ENCODE measurements around the gene C1orf210.

DNA sequence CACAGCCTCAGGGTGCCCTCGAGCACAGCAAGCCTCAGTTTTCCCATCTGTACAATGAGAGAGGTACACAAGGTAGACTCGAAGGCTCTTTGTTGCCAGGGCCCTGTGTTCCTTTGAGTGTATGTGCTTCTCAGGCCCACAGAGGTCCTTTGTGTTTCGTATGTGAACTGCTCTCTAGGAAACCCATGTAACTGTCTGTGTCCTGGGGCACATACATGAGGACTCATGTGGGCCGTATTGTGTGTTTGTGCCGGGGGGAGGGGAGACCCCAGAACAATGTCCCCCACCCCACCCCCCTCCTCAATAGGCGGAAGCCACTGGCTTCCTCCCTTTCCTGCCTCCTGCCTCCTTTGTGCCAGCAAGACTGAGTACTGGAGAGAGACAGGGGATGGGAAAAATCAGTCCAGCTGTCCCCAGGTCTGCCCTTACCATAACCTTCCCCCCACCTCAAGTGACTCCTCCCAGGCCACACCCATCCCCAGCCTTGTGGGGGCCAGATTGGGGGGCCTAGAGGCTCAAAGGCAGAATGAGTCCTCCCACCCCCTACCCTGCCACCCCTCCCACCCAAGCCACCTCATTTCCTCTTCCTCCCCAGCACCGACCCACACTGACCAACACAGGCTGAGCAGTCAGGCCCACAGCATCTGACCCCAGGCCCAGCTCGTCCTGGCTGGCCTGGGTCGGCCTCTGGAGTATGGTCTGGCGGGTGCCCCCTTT lies 15.2 kb upstream of the C1orf210 start, which contains the start of gene TIE1:
- TF ChIP-seq CTCF (conservative IDR thresholded peaks at IDR 0.05) (no peak), EZH2 (IDR thresholded peaks at IDR 0.05; ENCODE audit: low read depth) (no peak)
